Transverse colon (tissue), 3 donors: ENCODE measurements around the gene C1orf174.

Experiments used
- EP300 ChIP-seq: sonication (generic); formaldehyde crosslinking; IDR thresholded peaks from one replicate; pipeline ENCODE4 v1.6.1; 2017; ENCODE audit warnings: antibody characterized with exemption, low read depth
- TF ChIP-seq, protein P1 (sequence below), 5 experiments: fragments of 200-600 bp in 3 of 5; fragments of 450-650 bp in 2 of 5; sonication (generic) in 3 of 5; IDR thresholded peaks; 1 replicate in 2 of 5; 2 replicates in 3 of 5; pipeline ENCODE4 v1.5.1; 2016 to 2017; ENCODE audit warnings: antibody characterized with exemption in 5 of 5, inconsistent platforms in 3 of 5, mild to moderate bottlenecking in 2 of 5, moderate library complexity in 1 of 5

DNA sequence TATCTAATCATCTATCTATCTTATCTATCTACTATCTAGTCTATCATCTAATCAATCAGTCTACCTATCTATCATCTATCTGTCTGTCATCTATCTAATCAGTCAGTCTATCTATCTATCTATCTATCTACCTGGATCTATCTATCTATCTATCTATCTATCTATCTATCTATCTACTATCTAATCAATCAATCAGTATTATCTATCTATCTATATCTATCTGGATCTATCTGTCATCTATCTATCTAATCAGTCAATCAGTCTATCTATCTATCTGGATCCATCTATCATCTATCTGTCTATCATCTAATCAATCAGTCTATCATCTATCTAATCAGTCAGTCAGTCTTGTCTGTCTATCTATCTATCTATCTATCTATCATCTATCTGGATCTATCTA is 26.9 kb upstream of the C1orf174 start:
- TF ChIP-seq, protein P1, sequence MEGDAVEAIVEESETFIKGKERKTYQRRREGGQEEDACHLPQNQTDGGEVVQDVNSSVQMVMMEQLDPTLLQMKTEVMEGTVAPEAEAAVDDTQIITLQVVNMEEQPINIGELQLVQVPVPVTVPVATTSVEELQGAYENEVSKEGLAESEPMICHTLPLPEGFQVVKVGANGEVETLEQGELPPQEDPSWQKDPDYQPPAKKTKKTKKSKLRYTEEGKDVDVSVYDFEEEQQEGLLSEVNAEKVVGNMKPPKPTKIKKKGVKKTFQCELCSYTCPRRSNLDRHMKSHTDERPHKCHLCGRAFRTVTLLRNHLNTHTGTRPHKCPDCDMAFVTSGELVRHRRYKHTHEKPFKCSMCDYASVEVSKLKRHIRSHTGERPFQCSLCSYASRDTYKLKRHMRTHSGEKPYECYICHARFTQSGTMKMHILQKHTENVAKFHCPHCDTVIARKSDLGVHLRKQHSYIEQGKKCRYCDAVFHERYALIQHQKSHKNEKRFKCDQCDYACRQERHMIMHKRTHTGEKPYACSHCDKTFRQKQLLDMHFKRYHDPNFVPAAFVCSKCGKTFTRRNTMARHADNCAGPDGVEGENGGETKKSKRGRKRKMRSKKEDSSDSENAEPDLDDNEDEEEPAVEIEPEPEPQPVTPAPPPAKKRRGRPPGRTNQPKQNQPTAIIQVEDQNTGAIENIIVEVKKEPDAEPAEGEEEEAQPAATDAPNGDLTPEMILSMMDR (IDR thresholded peaks at IDR 0.05) = no peak
- no peak for TF ChIP-seq EP300
